Measurements from ENCODE around the gene COMT.
A peak's percentile ranks its signal among the peaks of the same experiment; 100 is the strongest.
"Not testable (repeated sequence)": the region's sequence is repeated elsewhere in the genome, so short reads cannot be mapped to it uniquely, and the experiment has no call there.

COMT gene

GRCh38 chr22:19909350-19910179, 32.0 kb upstream of the COMT start:
- DNase-seq (ENCODE audit: low read depth in 2 of 2): peak; percentile 34 to 42

- no peak for DNase-seq (ENCODE audit: low read depth in 2 of 2)
Observed at GRCh38 chr22:19910180-19910744, 31.3 kb upstream of the COMT start.

DNA sequence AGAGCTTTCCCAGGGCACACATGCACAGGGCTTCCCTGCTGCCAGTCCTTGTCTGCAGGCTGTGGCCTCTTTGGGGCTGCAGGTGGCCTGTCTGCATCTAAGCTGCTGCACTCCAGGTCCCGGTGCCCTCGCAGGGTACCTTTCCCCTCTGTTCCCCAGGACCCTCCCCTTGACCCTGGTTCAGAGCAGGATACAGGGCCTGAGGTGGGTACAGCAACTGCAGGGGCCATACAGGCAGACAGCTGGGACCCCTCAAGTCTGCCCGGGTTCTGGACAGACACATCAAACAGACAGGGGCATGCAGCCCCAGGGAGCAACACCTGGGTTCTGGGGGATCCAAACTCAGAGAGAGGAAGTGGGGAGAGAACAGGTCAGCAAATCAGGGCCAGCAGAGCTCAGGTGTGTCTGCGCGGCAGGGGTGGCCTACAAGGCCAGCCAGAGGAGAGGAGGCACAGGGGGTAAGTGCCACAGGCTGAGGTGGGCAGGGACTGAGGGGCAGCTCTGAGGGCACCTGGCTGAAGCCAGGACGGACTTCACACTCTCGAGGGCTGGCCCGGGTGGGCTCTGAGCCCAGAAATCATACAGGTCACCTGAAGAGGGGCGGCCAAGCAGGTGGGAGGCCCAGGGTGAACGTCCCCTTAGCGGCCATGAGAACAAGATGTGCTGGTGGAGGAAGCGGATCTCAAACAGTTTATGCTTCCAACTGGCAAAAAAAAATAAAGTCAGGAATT, 29.9 kb upstream of the COMT start:
- DNase-seq (ENCODE audit: low read depth in 2 of 2): no peak

- DNase-seq (ENCODE audit: low read depth in 2 of 2): no peak
Observed at GRCh38 chr22:19912271-19912999, 29.1 kb upstream of the COMT start.

- no peak for DNase-seq (ENCODE audit: low read depth in 2 of 2)
Observed at GRCh38 chr22:19913337-19913936, 28.1 kb upstream of the COMT start.

- no peak for DNase-seq (ENCODE audit: low read depth in 2 of 2)
Observed at GRCh38 chr22:19914201-19914943, 27.2 kb upstream of the COMT start.

- DNase-seq (ENCODE audit: low read depth in 2 of 2): no peak
Observed at GRCh38 chr22:19915287-19915954, 26.2 kb upstream of the COMT start.

DNA sequence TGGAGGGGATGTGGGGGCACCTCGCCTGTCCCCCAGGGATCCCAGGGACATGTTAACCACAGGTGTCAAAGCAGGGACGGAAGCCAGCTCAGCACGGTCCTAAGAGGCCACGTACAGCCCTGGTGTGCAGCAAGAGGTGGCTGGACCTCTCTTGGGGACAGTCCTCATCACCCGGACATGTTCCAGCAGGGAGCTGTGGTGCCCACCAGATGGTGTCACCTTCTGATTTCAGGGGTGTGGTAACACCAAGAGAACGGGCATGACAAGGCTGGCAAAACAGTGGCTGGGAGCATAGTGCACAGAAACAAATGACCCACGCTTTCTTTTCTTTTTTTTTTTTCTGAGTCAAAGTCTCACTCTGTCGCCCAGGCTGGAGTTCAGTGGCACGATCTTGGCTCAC, 25.6 kb upstream of the COMT start:
- DNase-seq (ENCODE audit: low read depth in 2 of 2): no peak

DNA sequence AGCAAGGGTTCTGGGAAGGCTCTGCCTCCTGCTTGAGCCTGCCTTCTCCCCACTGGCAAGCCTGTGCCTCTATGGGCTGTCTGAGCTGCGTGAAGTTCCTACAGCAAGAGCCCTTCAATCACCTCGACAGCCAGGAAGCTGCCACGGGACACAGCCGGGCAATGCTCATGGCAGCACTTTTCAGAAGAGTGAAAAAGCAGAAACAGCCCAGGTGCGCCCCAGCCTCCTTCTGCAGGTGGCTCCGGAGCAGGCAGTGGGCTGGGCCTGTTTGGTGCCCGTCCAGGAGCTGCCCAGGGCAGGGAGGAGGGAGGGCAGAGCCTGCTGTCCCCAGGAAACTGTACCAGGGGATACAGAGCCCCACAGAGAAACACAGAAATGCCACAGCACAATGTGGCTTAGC, 24.6 kb upstream of the COMT start:
- no peak for DNase-seq (ENCODE audit: low read depth in 2 of 2)

DNA sequence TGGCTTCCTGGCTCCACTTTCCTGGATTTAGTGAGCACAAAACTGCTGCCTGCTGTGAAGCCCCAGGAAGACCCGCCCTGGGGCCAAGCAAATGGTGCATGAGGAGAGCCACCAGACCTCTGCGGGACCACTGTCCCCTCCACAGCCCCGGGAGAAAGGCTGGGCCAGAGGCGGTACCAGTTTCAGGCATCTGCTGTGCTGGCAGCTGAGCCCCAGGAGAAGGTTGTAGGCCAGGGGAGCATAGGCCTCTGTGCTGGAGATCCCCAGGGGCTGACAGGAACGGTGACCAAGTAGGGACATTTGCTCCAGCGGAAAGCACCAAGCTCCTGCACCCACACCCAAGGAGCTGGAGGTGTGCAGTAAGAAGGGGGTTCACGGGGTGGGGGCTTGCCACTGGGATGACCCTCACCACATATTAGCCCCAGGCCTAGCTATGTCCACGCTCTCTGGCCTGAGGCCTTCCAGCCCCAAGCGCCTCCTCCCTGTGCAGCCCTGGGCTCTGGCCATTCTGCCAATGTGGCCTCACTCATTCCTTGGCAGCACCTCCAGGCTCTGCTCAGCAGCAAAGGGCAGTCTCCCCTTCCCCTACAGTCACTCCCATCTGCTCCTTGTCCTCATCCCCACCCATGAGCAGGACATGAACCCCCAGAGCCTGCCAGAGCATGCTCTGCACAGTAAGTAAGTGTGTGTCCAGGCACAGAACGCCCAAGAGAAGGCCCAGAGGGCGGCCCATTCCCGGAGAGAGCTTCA, 24.0 kb upstream of the COMT start:
- no peak for DNase-seq (ENCODE audit: low read depth in 2 of 2)

DNA sequence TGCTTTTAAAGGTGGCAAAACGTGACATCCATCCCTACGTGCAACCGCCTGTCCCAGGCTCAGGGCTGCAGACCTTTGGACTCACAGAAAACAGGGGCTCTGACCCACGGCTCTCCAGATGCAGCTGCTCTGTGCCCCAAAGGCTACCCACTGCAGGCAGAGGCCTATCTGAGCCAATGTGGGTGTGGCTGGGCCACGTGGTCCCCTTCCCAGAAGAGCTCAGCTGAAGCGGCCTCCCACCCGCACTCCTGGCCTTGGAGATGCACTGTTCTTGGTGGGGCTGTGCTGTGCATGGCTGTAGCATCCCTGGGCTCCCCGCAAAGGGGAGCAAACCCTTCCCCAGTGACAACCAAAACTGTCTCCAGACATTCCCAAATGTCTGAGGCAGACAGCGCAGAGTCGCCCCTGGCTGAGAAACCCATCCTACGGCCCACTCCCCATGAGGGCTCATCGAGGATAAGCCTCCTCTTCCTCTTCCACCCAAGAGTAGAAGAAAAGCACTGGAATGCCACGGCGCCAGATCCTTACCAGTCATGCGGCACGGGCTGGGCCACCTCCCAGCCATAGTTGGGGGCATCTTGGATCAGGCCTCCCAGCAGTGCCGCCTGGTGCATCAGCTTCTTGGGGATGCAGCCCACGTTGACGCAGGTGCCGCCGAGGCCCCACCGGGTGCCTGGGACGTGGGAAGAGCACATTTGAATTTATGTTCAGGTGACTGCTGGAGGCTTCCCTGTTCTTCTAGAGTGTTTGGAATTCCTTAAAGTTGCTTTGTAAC, 23.1 kb upstream of the COMT start:
- DNase-seq (ENCODE audit: low read depth in 2 of 2): no peak

GRCh38 chr22:19919701-19920363, 21.7 kb upstream of the COMT start:
- DNase-seq (ENCODE audit: low read depth in 2 of 2): no peak

DNA sequence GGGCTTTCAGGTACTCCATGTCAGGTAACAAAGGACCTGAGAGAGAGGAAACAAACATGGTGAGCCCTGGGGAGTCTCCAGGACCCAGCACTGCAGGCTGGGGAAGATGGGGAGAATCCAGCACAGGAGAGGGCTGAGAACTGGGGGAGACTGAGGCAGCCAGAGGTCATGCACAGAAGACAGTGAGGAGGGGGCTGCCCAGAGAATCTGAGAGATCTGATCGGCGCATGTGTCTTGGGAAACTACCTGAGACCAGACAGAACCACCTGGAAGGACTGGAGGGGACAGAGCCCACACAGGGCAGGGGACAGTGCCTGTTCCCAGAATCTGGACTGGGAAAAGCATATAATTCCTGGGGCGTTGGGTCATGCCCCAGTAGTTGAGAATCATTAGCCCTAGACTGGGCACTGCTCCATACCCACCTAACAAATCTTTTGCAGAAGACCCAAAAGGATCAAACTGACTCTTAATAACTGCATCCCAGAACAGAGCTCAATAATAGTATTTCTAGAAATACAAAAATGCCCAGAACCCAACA, 20.0 kb upstream of the COMT start:
- DNase-seq (ENCODE audit: low read depth in 2 of 2): no peak

GRCh38 chr22:19923914-19924513, 17.6 kb upstream of the COMT start:
- DNase-seq (ENCODE audit: low read depth in 2 of 2): no peak

GRCh38 chr22:19926028-19926427, 15.5 kb upstream of the COMT start:
- not testable (repeated sequence) for DNase-seq (ENCODE audit: low read depth in 2 of 2)

- DNase-seq (ENCODE audit: low read depth in 2 of 2): no peak
Observed at GRCh38 chr22:19927696-19928095, 13.9 kb upstream of the COMT start.

DNA sequence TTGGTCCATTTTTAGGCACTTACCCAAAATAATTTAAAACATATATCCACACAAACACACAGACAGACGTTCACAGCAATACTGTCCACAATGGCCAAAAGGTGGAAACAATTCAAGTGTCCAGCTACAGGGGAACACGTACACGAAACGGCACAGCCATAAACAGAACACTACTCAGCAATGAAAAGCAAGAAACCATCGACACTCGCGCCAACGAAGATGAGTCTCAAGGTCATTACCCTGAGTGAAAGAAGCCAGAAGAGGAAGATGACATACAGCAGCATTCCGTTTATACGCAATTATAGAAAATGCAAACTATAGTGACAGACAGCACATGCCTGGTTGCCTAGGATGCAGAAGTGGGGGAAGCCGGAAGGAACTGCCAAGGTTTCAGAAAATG, 13.4 kb upstream of the COMT start:
- DNase-seq (ENCODE audit: low read depth in 2 of 2): no peak

Data from fibroblast of skin of left biceps (primary cell).